ENCODE data around the gene TAS2R14.
A peak's percentile ranks its signal among the peaks of the same experiment; 100 is the strongest.

The TAS2R14 gene, protein sequence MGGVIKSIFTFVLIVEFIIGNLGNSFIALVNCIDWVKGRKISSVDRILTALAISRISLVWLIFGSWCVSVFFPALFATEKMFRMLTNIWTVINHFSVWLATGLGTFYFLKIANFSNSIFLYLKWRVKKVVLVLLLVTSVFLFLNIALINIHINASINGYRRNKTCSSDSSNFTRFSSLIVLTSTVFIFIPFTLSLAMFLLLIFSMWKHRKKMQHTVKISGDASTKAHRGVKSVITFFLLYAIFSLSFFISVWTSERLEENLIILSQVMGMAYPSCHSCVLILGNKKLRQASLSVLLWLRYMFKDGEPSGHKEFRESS

DNA sequence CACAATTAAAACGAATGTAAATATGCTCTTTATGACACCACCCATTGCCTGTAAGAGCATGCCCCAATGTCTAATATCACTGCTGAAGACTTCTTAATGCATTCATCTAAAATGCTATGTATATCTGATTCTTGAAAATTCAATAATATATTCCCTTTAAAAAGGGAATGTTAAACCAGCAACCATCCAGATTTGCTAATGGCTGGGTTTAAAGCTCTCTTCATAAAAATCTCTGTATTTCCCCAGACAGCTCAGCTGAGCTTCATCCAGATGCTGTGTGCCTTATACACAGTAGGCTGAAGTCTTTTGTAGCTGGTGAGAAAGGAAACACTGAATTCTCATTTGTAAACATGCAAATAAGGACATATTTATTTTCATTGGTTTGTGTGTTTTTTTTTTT is at the start of gene TAS2R14:
TSS of gene TAS2R14 (minus strand) at position 101 of the 400 bp plus-strand sequence. CDS start at position 45, 56 bp downstream.
- Histone ChIP-seq H3K27me3 (ENCODE audit: control insufficient read depth, insufficient read depth, low read length) (no peaks in the 10 kb centered on the region), H3K9me3 (ENCODE audit: control insufficient read depth, insufficient read depth, low read length) (peaks cover 2% of the 10 kb centered on the region; the same call in 1 of the 2 replicates), H3K4me3 (ENCODE audit: low read depth, low read length) (no peak within 1 kb of the TSS), H3K36me3 (ENCODE audit: control insufficient read depth, insufficient read depth, low read length) (no peaks in the 10 kb centered on the region), H3K9ac (ENCODE audit: low read depth, low read length) (no peak within 1 kb of the TSS), H3K27ac (ENCODE audit: low read depth, low read length) (no peak within 1 kb of the TSS), H3K4me1 (ENCODE audit: control insufficient read depth, insufficient read depth, low read length) (peaks cover 8% of the 10 kb centered on the region; the same call in 1 of the 2 replicates)

DNA sequence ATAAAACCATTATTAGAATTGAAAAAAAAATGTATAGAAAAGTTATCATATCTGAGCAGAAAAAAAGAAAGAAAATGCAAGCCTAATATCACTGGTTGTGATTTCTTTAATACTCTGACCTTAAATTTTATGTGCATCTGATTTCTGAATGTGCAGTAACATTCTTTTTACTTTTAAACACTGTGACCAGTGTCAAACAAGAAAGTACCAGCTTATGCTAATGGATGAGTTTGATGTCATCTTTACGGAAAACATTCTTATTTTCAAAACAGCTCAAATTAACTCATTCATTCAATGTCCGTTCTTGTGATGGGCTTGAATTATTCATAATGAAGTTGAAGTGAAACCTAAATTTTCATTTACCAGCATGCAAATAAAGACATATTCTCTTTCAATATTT is 47.7 kb upstream of the TAS2R14 start, which contains the start of gene TAS2R50:
TSS of gene TAS2R50 (minus strand) at position 101 of the 400 bp plus-strand sequence. CDS start at position 49, 52 bp downstream.
- no peaks in the 10 kb centered on the region for H3K4me1 ChIP-seq (ENCODE audit: control insufficient read depth, insufficient read depth, low read length)
- no peaks in the 10 kb centered on the region for H3K36me3 ChIP-seq (ENCODE audit: control insufficient read depth, insufficient read depth, low read length)
- no peaks in the 10 kb centered on the region for H3K27me3 ChIP-seq (ENCODE audit: control insufficient read depth, insufficient read depth, low read length)
- no peak within 1 kb of the TSS for H3K9ac ChIP-seq (ENCODE audit: low read depth, low read length)
- H3K27ac ChIP-seq (ENCODE audit: low read depth, low read length), result no peak within 1 kb of the TSS
- H3K9me3 ChIP-seq (ENCODE audit: control insufficient read depth, insufficient read depth, low read length), result no peaks in the 10 kb centered on the region
- H3K4me3 ChIP-seq (ENCODE audit: low read depth, low read length), result no peak within 1 kb of the TSS

- Histone ChIP-seq H3K4me3 (ENCODE audit: low read depth, low read length) (no peak overlapping the region), H3K9ac (ENCODE audit: low read depth, low read length) (no peak overlapping the region), H3K27ac (ENCODE audit: low read depth, low read length) (no peak overlapping the region), H3K9me3 (ENCODE audit: control insufficient read depth, insufficient read depth, low read length) (no peaks in the 10 kb centered on the region), H3K36me3 (ENCODE audit: control insufficient read depth, insufficient read depth, low read length) (no peaks in the 10 kb centered on the region), H3K27me3 (ENCODE audit: control insufficient read depth, insufficient read depth, low read length) (no peaks in the 10 kb centered on the region), H3K4me1 (ENCODE audit: control insufficient read depth, insufficient read depth, low read length) (peaks cover 4% of the 10 kb centered on the region; the same call in 1 of the 2 replicates)
Observed at GRCh38 chr12:10982244-10982643, 43.2 kb upstream of the TAS2R14 start.

DNA sequence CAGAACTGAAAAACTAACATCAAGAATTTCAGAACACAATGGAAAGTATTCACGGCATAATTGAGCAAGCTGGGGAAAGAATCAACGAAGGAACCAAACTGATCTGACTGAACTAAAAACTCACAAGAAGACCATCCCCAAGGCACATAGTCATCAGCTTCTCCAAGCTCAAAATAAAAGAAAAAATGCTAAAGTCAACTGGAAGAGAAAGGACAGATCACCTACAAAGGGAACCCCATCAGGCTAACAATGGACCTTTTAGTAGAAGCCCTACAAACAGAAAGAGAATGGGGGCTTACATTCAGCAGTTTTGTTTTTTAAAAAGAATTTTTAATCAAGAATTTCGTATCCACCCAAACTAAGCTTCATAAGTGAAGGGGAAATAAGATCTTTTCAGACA is 35.9 kb upstream of the TAS2R14 start:
- Histone ChIP-seq H3K9me3 (ENCODE audit: control insufficient read depth, insufficient read depth, low read length) (no peaks in the 10 kb centered on the region), H3K4me3 (ENCODE audit: low read depth, low read length) (peak overlapping the region; percentile 9; the same call in 1 of the 2 replicates), H3K4me1 (ENCODE audit: control insufficient read depth, insufficient read depth, low read length) (peaks cover 32% of the 10 kb centered on the region), H3K27me3 (ENCODE audit: control insufficient read depth, insufficient read depth, low read length) (no peaks in the 10 kb centered on the region), H3K9ac (ENCODE audit: low read depth, low read length) (no peak overlapping the region), H3K36me3 (ENCODE audit: control insufficient read depth, insufficient read depth, low read length) (no peaks in the 10 kb centered on the region), H3K27ac (ENCODE audit: low read depth, low read length) (peak overlapping the region; percentile 13)

- Histone ChIP-seq H3K36me3 (ENCODE audit: control insufficient read depth, insufficient read depth, low read length) (no peaks in the 10 kb centered on the region), H3K27me3 (ENCODE audit: control insufficient read depth, insufficient read depth, low read length) (no peaks in the 10 kb centered on the region), H3K9ac (ENCODE audit: low read depth, low read length) (no peak overlapping the region), H3K4me1 (ENCODE audit: control insufficient read depth, insufficient read depth, low read length) (peaks cover under 1% of the 10 kb centered on the region; the same call in 1 of the 2 replicates), H3K9me3 (ENCODE audit: control insufficient read depth, insufficient read depth, low read length) (no peaks in the 10 kb centered on the region), H3K27ac (ENCODE audit: low read depth, low read length) (no peak overlapping the region), H3K4me3 (ENCODE audit: low read depth, low read length) (no peak overlapping the region)
Observed at GRCh38 chr12:10968765-10969456, 29.8 kb upstream of the TAS2R14 start.

- Histone ChIP-seq H3K4me1 (ENCODE audit: control insufficient read depth, insufficient read depth, low read length) (no peaks in the 10 kb centered on the region), H3K9ac (ENCODE audit: low read depth, low read length) (no peak overlapping the region), H3K4me3 (ENCODE audit: low read depth, low read length) (no peak overlapping the region), H3K27me3 (ENCODE audit: control insufficient read depth, insufficient read depth, low read length) (no peaks in the 10 kb centered on the region), H3K36me3 (ENCODE audit: control insufficient read depth, insufficient read depth, low read length) (no peaks in the 10 kb centered on the region), H3K9me3 (ENCODE audit: control insufficient read depth, insufficient read depth, low read length) (no peaks in the 10 kb centered on the region), H3K27ac (ENCODE audit: low read depth, low read length) (no peak overlapping the region)
Observed at GRCh38 chr12:10967409-10967808, 28.3 kb upstream of the TAS2R14 start.

- H3K27ac ChIP-seq (ENCODE audit: low read depth, low read length), result no peak overlapping the region
- no peaks in the 10 kb centered on the region for H3K4me1 ChIP-seq (ENCODE audit: control insufficient read depth, insufficient read depth, low read length)
- H3K4me3 ChIP-seq (ENCODE audit: low read depth, low read length), result no peak overlapping the region
- no peaks in the 10 kb centered on the region for H3K27me3 ChIP-seq (ENCODE audit: control insufficient read depth, insufficient read depth, low read length)
- H3K9me3 ChIP-seq (ENCODE audit: control insufficient read depth, insufficient read depth, low read length), result no peaks in the 10 kb centered on the region
- H3K9ac ChIP-seq (ENCODE audit: low read depth, low read length), result no peak overlapping the region
- no peaks in the 10 kb centered on the region for H3K36me3 ChIP-seq (ENCODE audit: control insufficient read depth, insufficient read depth, low read length)
Observed at GRCh38 chr12:10966314-10966713, 27.3 kb upstream of the TAS2R14 start.

GRCh38 chr12:10965476-10965875 is 26.4 kb upstream of the TAS2R14 start:
- Histone ChIP-seq H3K4me3 (ENCODE audit: low read depth, low read length) (no peak overlapping the region), H3K27me3 (ENCODE audit: control insufficient read depth, insufficient read depth, low read length) (no peaks in the 10 kb centered on the region), H3K4me1 (ENCODE audit: control insufficient read depth, insufficient read depth, low read length) (no peaks in the 10 kb centered on the region), H3K36me3 (ENCODE audit: control insufficient read depth, insufficient read depth, low read length) (no peaks in the 10 kb centered on the region), H3K27ac (ENCODE audit: low read depth, low read length) (no peak overlapping the region), H3K9ac (ENCODE audit: low read depth, low read length) (no peak overlapping the region), H3K9me3 (ENCODE audit: control insufficient read depth, insufficient read depth, low read length) (no peaks in the 10 kb centered on the region)

DNA sequence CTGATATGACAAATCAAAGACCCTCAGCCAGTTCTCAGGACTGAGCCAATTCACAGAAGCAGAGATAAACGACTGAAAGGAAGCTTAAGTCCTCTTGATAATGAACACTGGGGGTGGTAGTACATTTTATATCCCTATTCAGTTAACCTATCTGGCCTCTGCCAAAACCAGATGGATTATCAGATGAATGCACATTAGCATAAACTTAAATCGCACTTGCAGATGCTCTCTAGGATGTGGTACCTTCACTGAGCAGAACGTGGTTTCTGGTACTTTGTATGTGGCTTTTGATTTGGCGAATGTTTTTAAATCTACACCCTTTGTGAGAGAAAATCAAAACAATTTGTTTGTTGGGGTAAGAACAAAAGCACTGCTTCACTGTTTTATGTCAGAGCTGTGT is 21.1 kb upstream of the TAS2R14 start:
- Histone ChIP-seq H3K9ac (ENCODE audit: low read depth, low read length) (no peak overlapping the region), H3K4me3 (ENCODE audit: low read depth, low read length) (no peak overlapping the region), H3K27ac (ENCODE audit: low read depth, low read length) (no peak overlapping the region), H3K27me3 (ENCODE audit: control insufficient read depth, insufficient read depth, low read length) (no peaks in the 10 kb centered on the region), H3K4me1 (ENCODE audit: control insufficient read depth, insufficient read depth, low read length) (no peaks in the 10 kb centered on the region), H3K9me3 (ENCODE audit: control insufficient read depth, insufficient read depth, low read length) (no peaks in the 10 kb centered on the region; the same call in 1 of the 2 replicates), H3K36me3 (ENCODE audit: control insufficient read depth, insufficient read depth, low read length) (no peaks in the 10 kb centered on the region)

DNA sequence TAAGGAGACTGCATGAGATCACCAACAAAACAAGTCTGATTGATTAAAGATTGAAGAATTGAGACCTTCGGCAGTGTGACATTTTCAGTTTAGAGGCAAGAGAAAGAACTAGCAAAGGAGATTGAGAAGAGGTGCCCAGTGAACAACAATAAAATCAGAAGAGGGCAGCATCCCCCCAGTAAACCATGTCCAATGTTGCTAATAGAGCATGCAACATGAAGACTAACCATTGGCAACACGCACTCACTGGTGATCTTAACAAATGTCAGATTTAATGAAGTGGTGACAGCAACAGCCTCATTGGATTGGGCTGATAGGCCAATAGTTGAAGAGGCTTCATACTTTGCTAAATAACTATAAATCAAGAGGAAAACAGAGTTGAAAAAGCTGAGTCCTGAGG is 20.7 kb upstream of the TAS2R14 start:
- H3K9ac ChIP-seq (ENCODE audit: low read depth, low read length), result no peak overlapping the region
- H3K27me3 ChIP-seq (ENCODE audit: control insufficient read depth, insufficient read depth, low read length), result no peaks in the 10 kb centered on the region
- no peaks in the 10 kb centered on the region; the same call in 1 of the 2 replicates for H3K9me3 ChIP-seq (ENCODE audit: control insufficient read depth, insufficient read depth, low read length)
- H3K4me3 ChIP-seq (ENCODE audit: low read depth, low read length), result no peak overlapping the region
- no peak overlapping the region for H3K27ac ChIP-seq (ENCODE audit: low read depth, low read length)
- H3K4me1 ChIP-seq (ENCODE audit: control insufficient read depth, insufficient read depth, low read length), result no peaks in the 10 kb centered on the region
- H3K36me3 ChIP-seq (ENCODE audit: control insufficient read depth, insufficient read depth, low read length), result no peaks in the 10 kb centered on the region

GRCh38 chr12:10957741-10958140 is 18.7 kb upstream of the TAS2R14 start:
- no peaks in the 10 kb centered on the region; the same call in 1 of the 2 replicates for H3K9me3 ChIP-seq (ENCODE audit: control insufficient read depth, insufficient read depth, low read length)
- no peaks in the 10 kb centered on the region for H3K36me3 ChIP-seq (ENCODE audit: control insufficient read depth, insufficient read depth, low read length)
- H3K27me3 ChIP-seq (ENCODE audit: control insufficient read depth, insufficient read depth, low read length), result no peaks in the 10 kb centered on the region
- no peaks in the 10 kb centered on the region for H3K4me1 ChIP-seq (ENCODE audit: control insufficient read depth, insufficient read depth, low read length)
- no peak overlapping the region for H3K9ac ChIP-seq (ENCODE audit: low read depth, low read length)
- H3K4me3 ChIP-seq (ENCODE audit: low read depth, low read length), result no peak overlapping the region
- no peak overlapping the region for H3K27ac ChIP-seq (ENCODE audit: low read depth, low read length)
